GM21717 (cell line): ENCODE data around the gene RPL36.
"Not testable (repeated sequence)": the region's sequence is repeated elsewhere in the genome, so short reads cannot be mapped to it uniquely, and the experiment has no call there.

Source experiments
- ATAC-seq: cut with Tn5 transposase; IDR thresholded peaks from one replicate; pipeline ENCODE4 v1.9.1; 2021; ENCODE audit warnings: mild to moderate bottlenecking, moderate library complexity; ENCODE audit not compliant: unreplicated experiment

The RPL36 gene

GRCh38 chr19:5688262-5688881, 1.7 kb upstream of the RPL36 start:
- not testable (repeated sequence) for ATAC-seq

- ATAC-seq = no peak
These were observed 1.1 kb downstream of the RPL36 start for GRCh38 chr19:5690955-5691821.

GRCh38 chr19:5691822-5692722, 2.0 kb downstream of the RPL36 start:
- no peak for ATAC-seq

- no peak for ATAC-seq
These were observed 2.7 kb downstream of the RPL36 start for GRCh38 chr19:5692723-5693194.

GRCh38 chr19:5693195-5694166, 3.4 kb downstream of the RPL36 start:
- no peak for ATAC-seq

- no peak for ATAC-seq
These were observed 4.3 kb downstream of the RPL36 start for GRCh38 chr19:5694167-5694955.

GRCh38 chr19:5694956-5695648, 5.0 kb downstream of the RPL36 start:
- ATAC-seq = no peak

GRCh38 chr19:5695649-5696195, 5.6 kb downstream of the RPL36 start:
- no peak for ATAC-seq

GRCh38 chr19:5696196-5697021, 6.3 kb downstream of the RPL36 start:
- no peak for ATAC-seq

- no peak for ATAC-seq
These were observed 7.2 kb downstream of the RPL36 start for GRCh38 chr19:5697022-5697889.

GRCh38 chr19:5697890-5698634, 8.0 kb downstream of the RPL36 start:
- no peak for ATAC-seq

GRCh38 chr19:5698635-5699422, 8.7 kb downstream of the RPL36 start:
- ATAC-seq = no peak

- no peak for ATAC-seq
These were observed 10.5 kb downstream of the RPL36 start for GRCh38 chr19:5700455-5701092.

- not testable (repeated sequence) for ATAC-seq
These were observed 11.9 kb downstream of the RPL36 start for GRCh38 chr19:5702053-5702410.
